OCI-LY7 (cell line): Measurements from ENCODE around the gene APOC3. TPM values are rescaled to one million over a fixed set of nuclear protein-coding genes. Genes with fewer than 3 reads are reported as not detected.
A peak's percentile ranks its signal among the peaks of the same experiment; 100 is the strongest.

Experiments used
- BruUV-seq: library from RNA; stranded (reverse); fragments of 400-500 nt; replicated peaks from 2 replicates; lab custom pipeline; 2021; lab: Mats Ljungman, UMichigan
- CTCF ChIA-PET: fragments of 300-600 bp; sonication (Branson Sonifier 250); formaldehyde crosslinking; loops from one replicate; lab custom pipeline; 2022; ENCODE audit warnings: antibody characterized with exemption; ENCODE audit not compliant: unreplicated experiment; lab: Charles Lee
- POLR2A ChIA-PET: fragments of 300-600 bp; sonication (Branson Sonifier 250); formaldehyde crosslinking; loops from one replicate; lab custom pipeline; 2022; ENCODE audit warnings: antibody characterized with exemption; lab: Charles Lee
- DNase-seq: peaks from one replicate; pipeline ENCODE4 v3.0.0-alpha.2; 2015; ENCODE audit warnings: low spot score
- H2AFZ ChIP-seq: fragments of 200-600 bp; sonication (generic), shearing (Covaris generic); 2 replicates; pipeline ENCODE4 v1.6.1; 2014; ENCODE audit warnings: mild to moderate bottlenecking, antibody characterized with exemption, low read length, moderate library complexity
- H3K27ac ChIP-seq: fragments of 200-600 bp; sonication (generic); 2 replicates; pipeline ENCODE4 v1.5.1; 2014; ENCODE audit warnings: mixed run types, low read depth, mild to moderate bottlenecking, moderate library complexity, low read length, inconsistent platforms; ENCODE audit not compliant: poor library complexity, severe bottlenecking
- H3K36me3 ChIP-seq: fragments of 200-600 bp; sonication (generic); 2 replicates; pipeline ENCODE4 v1.6.1; 2014; ENCODE audit warnings: mild to moderate bottlenecking, antibody characterized with exemption, low read length, moderate library complexity, mixed read lengths; ENCODE audit not compliant: insufficient read depth
- H3K4me1 ChIP-seq: fragments of 200-600 bp; sonication (generic); 2 replicates; pipeline ENCODE4 v1.5.1; 2014; ENCODE audit warnings: mild to moderate bottlenecking, low read length; ENCODE audit not compliant: insufficient read depth, poor library complexity, severe bottlenecking
- H3K4me2 ChIP-seq: fragments of 200-600 bp; sonication (generic); 2 replicates; pipeline ENCODE4 v1.6.1; 2014; ENCODE audit warnings: mild to moderate bottlenecking, low read length
- H3K4me3 ChIP-seq: fragments of 200-600 bp; sonication (generic); 2 replicates; pipeline ENCODE4 v1.5.1; 2014; ENCODE audit warnings: mild to moderate bottlenecking, low read depth, low read length; ENCODE audit not compliant: poor library complexity, severe bottlenecking
- H3K79me2 ChIP-seq: fragments of 200-600 bp; sonication (generic); 2 replicates; pipeline ENCODE4 v1.6.1; 2016; ENCODE audit warnings: low read depth, mild to moderate bottlenecking, low read length, moderate library complexity, mixed read lengths; ENCODE audit not compliant: insufficient read depth
- H3K9me2 ChIP-seq: fragments of 200-600 bp; sonication (generic); 2 replicates; pipeline ENCODE4 v1.6.1; 2016; ENCODE audit warnings: mild to moderate bottlenecking, low read length, mixed read lengths; ENCODE audit not compliant: insufficient read depth
- H3K9me3 ChIP-seq: fragments of 200-600 bp; sonication (generic); 2 replicates; pipeline ENCODE4 v1.6.1; 2014; ENCODE audit warnings: mild to moderate bottlenecking, mixed run types, low read length, mixed read lengths
- H4K20me1 ChIP-seq: fragments of 200-600 bp; sonication (generic); 2 replicates; pipeline ENCODE4 v1.6.1; 2014; ENCODE audit warnings: mild to moderate bottlenecking, antibody characterized with exemption, low read length, moderate library complexity, mixed read lengths; ENCODE audit not compliant: insufficient read depth
- EZH2phosphoT487 ChIP-seq: fragments of 200-600 bp; sonication (generic); IDR thresholded peaks from 2 replicates; pipeline ENCODE4 v1.6.1; 2018; ENCODE audit warnings: low read depth, borderline replicate concordance, mild to moderate bottlenecking, mixed run types, antibody characterized with exemption, low read length, moderate library complexity, mixed read lengths
- intact Hi-C: fragments of 100-400 bp; cut with micrococcal nuclease; formaldehyde crosslinking; loops from one replicate; pipeline ENCODE4 v1.10.0; 2022; ENCODE audit not compliant: unreplicated experiment
- total RNA-seq, 2 experiments: library from RNA; depleted of rRNA in 1 of 2; stranded (reverse); fragments of >200 nt in 1 of 2; shearing (Covaris generic) in 1 of 2; gene quantifications; 2 replicates each; pipeline ENCODE4 v1.2.3, GENCODE V29; 2014 to 2022
- TF ChIP-seq, protein P1 (sequence below): fragments of 200-600 bp; sonication (generic); conservative IDR thresholded peaks from 2 replicates; pipeline ENCODE4 v1.5.1; 2014; ENCODE audit warnings: mild to moderate bottlenecking, antibody characterized with exemption, low read length, moderate library complexity, mixed read lengths

The APOC3 gene
- total RNA-seq, 2 experiments from 2014 or later = not detected

GRCh38 chr11:116840224-116840745 lies 10.6 kb downstream of the APOC3 start:
- no TSS peak for BruUV-seq

DNA sequence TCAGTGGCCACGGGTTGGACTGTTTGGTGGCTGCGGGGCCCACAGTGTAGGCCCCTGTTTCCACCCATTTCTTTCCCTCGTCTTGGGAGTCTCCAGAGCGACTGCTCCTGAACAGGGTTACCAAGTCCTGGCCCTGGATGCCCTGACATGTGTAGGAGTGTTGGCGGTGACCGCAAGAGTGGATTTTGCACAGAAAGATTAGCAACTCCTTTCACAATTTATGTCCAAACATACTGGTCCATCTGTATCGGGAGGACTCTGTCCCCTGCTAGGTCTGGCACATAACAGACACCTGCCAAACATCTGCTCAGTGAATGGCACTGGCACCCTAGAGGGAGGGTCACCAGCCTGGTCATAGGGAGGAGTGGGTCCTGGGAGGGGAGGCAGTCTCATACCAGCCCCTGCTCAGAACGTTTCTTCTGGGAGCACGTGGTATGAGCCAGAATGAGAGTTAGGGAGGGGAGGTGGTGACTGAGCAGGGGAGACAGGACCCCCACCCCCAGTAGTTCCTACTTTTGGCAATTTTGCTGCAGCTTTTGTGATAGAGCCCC lies 11.1 kb downstream of the APOC3 start:
- no peak overlapping the region for H3K4me3 ChIP-seq
- no peaks in the 10 kb centered on the region for H3K79me2 ChIP-seq
- no peak for DNase-seq
- H3K4me2 ChIP-seq = no peak overlapping the region
- no peaks in the 10 kb centered on the region for H4K20me1 ChIP-seq
- ChIA-PET CTCF (interaction anchor here (0.8 kb wide), 1 partner anchor 108 kb away, joined by 3 read pairs; no protein-coding TSS in a partner anchor), POLR2A (no interaction called here)
- intact Hi-C loops = no loop called here
- BruUV-seq = no TSS peak
- TF ChIP-seq, protein P1, sequence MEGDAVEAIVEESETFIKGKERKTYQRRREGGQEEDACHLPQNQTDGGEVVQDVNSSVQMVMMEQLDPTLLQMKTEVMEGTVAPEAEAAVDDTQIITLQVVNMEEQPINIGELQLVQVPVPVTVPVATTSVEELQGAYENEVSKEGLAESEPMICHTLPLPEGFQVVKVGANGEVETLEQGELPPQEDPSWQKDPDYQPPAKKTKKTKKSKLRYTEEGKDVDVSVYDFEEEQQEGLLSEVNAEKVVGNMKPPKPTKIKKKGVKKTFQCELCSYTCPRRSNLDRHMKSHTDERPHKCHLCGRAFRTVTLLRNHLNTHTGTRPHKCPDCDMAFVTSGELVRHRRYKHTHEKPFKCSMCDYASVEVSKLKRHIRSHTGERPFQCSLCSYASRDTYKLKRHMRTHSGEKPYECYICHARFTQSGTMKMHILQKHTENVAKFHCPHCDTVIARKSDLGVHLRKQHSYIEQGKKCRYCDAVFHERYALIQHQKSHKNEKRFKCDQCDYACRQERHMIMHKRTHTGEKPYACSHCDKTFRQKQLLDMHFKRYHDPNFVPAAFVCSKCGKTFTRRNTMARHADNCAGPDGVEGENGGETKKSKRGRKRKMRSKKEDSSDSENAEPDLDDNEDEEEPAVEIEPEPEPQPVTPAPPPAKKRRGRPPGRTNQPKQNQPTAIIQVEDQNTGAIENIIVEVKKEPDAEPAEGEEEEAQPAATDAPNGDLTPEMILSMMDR = no peak
- TF ChIP-seq EZH2phosphoT487 = no peak
- no peaks in the 10 kb centered on the region for H3K9me3 ChIP-seq
- no peak overlapping the region for H3K27ac ChIP-seq
- H3K36me3 ChIP-seq = peaks cover 26% of the 10 kb centered on the region
- H3K9me2 ChIP-seq = no peaks in the 10 kb centered on the region
- H2AFZ ChIP-seq = no peak overlapping the region
- peaks cover 5% of the 10 kb centered on the region for H3K4me1 ChIP-seq

More at GRCh38 chr11:116840224-116840745, 10.6 kb downstream of the APOC3 start:
- CTCF ChIA-PET = no interaction called here
- DNase-seq = peak; percentile 25
- no peaks in the 10 kb centered on the region for H4K20me1 ChIP-seq
- H2AFZ ChIP-seq = no peak overlapping the region
- no peaks in the 10 kb centered on the region for H3K79me2 ChIP-seq
- H3K4me3 ChIP-seq = no peak overlapping the region
- no peaks in the 10 kb centered on the region for H3K9me3 ChIP-seq
- no peaks in the 10 kb centered on the region for H3K9me2 ChIP-seq
- H3K4me2 ChIP-seq = no peak overlapping the region
- POLR2A ChIA-PET = interaction anchor here (0.6 to 1.6 kb wide), 2 partner anchors 47 to 70 kb away, joined by 3 to 4 read pairs; no protein-coding TSS in a partner anchor
- peaks cover 21% of the 10 kb centered on the region for H3K36me3 ChIP-seq
- H3K27ac ChIP-seq = no peak overlapping the region
- H3K4me1 ChIP-seq = peaks cover 11% of the 10 kb centered on the region
- intact Hi-C loops = no loop called here
- TF ChIP-seq, protein P1 = peak; percentile 61; the same call in 1 of the 2 replicates
- TF ChIP-seq EZH2phosphoT487 = no peak

GRCh38 chr11:116842117-116842516 lies 12.4 kb downstream of the APOC3 start:
- POLR2A ChIA-PET = interaction anchor here (1.3 kb wide), 1 partner anchor 10 kb away, joined by 3 read pairs; no protein-coding TSS in a partner anchor
- no peak overlapping the region for H3K27ac ChIP-seq
- H3K4me1 ChIP-seq = no peaks in the 10 kb centered on the region
- TF ChIP-seq EZH2phosphoT487 = no peak
- TF ChIP-seq, protein P1 = no peak
- intact Hi-C loops = no loop called here
- H2AFZ ChIP-seq = no peak overlapping the region
- H3K79me2 ChIP-seq = no peaks in the 10 kb centered on the region
- no peaks in the 10 kb centered on the region for H3K9me3 ChIP-seq
- no TSS peak for BruUV-seq
- CTCF ChIA-PET = no interaction called here
- H3K36me3 ChIP-seq = peaks cover 39% of the 10 kb centered on the region
- no peaks in the 10 kb centered on the region for H4K20me1 ChIP-seq
- no peak for DNase-seq
- no peaks in the 10 kb centered on the region for H3K9me2 ChIP-seq
- no peak overlapping the region for H3K4me2 ChIP-seq
- no peak overlapping the region for H3K4me3 ChIP-seq
